ENCODE data around the gene MYH7.

- TF ChIP-seq BACH2 (CRISPR knock-in tag; IDR thresholded peaks at IDR 0.05; ENCODE audit: borderline replicate concordance), result no peak
- TF ChIP-seq TOX (CRISPR knock-in tag; IDR thresholded peaks at IDR 0.05; ENCODE audit: borderline replicate concordance), result no peak
- TF ChIP-seq ZFP3 (CRISPR knock-in tag; IDR thresholded peaks at IDR 0.05), result no peak
- no peak for TF ChIP-seq TCF4 (CRISPR knock-in tag; IDR thresholded peaks at IDR 0.05; ENCODE audit: borderline replicate concordance)
- TF ChIP-seq RARB (CRISPR knock-in tag; IDR thresholded peaks at IDR 0.05), result no peak
- no peak for TF ChIP-seq ZNF70 (CRISPR knock-in tag; IDR thresholded peaks at IDR 0.05)
- no peak for TF ChIP-seq CSRNP3 (CRISPR knock-in tag; IDR thresholded peaks at IDR 0.05)
- no peak for TF ChIP-seq PPARA (CRISPR knock-in tag; IDR thresholded peaks at IDR 0.05; ENCODE audit: borderline replicate concordance)
- TF ChIP-seq ESRRG (CRISPR knock-in tag; IDR thresholded peaks at IDR 0.05), result no peak
- TF ChIP-seq ISL1 (CRISPR knock-in tag; IDR thresholded peaks at IDR 0.05), result no peak
- no peak for TF ChIP-seq POU6F1 (CRISPR knock-in tag; IDR thresholded peaks at IDR 0.05; ENCODE audit: borderline replicate concordance, low read depth)
- TF ChIP-seq PATZ1 (CRISPR knock-in tag; IDR thresholded peaks at IDR 0.05; ENCODE audit: borderline replicate concordance), result no peak
- TF ChIP-seq CREB5 (CRISPR knock-in tag; IDR thresholded peaks at IDR 0.05; ENCODE audit: low read depth), result no peak
- TF ChIP-seq ARNTL (CRISPR knock-in tag; IDR thresholded peaks at IDR 0.05; ENCODE audit: borderline replicate concordance, low read depth), result no peak
Observed at GRCh38 chr14:23372509-23372908, 63.0 kb downstream of the MYH7 start, which contains the start of gene IL25.
